ENCODE data around the gene DENND4A. TPM values are rescaled to one million over a fixed set of nuclear protein-coding genes. Genes with fewer than 3 reads are reported as not detected.

Gene DENND4A
- total RNA-seq, 4 donors from 2014 or later, result 16.5 to 40.4 (median 24.5) TPM

GRCh38 chr15:65790694-65791334, 1.3 kb downstream of the DENND4A start:
- H3K9me3 ChIP-seq, result no peaks in the 10 kb centered on the region
- intact Hi-C loops (cut with DNase I; ENCODE audit: low total_unique reads) (loop anchor here (10.0 kb wide), 1 partner anchor 74 kb away; the partner anchor contains the start of gene RAB11A), in situ Hi-C loops (cut with MboI; ENCODE audit: low pct_ligation_motif_present in 1 of 4, low pct_unique_long_range_greater_than_20kb in 1 of 4, low sequenced_read_pairs in 3 of 4) (no loop called here)
- H3K36me3 ChIP-seq, result no peaks in the 10 kb centered on the region
- TF ChIP-seq POLR2AphosphoS5 (IDR thresholded peaks at IDR 0.05), result no peak
- TF ChIP-seq EP300 (IDR thresholded peaks at IDR 0.05; ENCODE audit: low read depth), result no peak
- peak in 1 of 5 experiments; percentile 30 for TF ChIP-seq CTCF (IDR thresholded peaks at IDR 0.05)
- no peak for TF ChIP-seq POLR2A (IDR thresholded peaks at IDR 0.05)
- H3K4me1 ChIP-seq, result peaks cover 2 to 45% (median 17%) of the 10 kb centered on the region in 4 donors
- peak overlapping the region; percentile 97 to 99 (median 98) for H3K27ac ChIP-seq
- WGBS, 2 donors (ENCODE audit: low coverage in 1 of 2), result 5 to 7% methylated on average over 14 of the region's 14 CpGs
- no peak for DNase-seq
- no peaks in the 10 kb centered on the region for H3K27me3 ChIP-seq
- H3K4me3 ChIP-seq, result peak overlapping the region; percentile 64 to 93 (median 85)

GRCh38 chr15:65789759-65790425, 2.2 kb downstream of the DENND4A start:
- no peaks in the 10 kb centered on the region for H3K9me3 ChIP-seq
- no peaks in the 10 kb centered on the region for H3K27me3 ChIP-seq
- 65 to 72% methylated on average over 10 of the region's 10 CpGs for WGBS, 2 donors (ENCODE audit: low coverage in 1 of 2)
- in situ Hi-C loops (cut with MboI; ENCODE audit: low pct_ligation_motif_present in 1 of 4, low pct_unique_long_range_greater_than_20kb in 1 of 4, low sequenced_read_pairs in 3 of 4), result no loop called here
- peaks cover 2 to 47% (median 17%) of the 10 kb centered on the region in 4 donors for H3K4me1 ChIP-seq
- H3K36me3 ChIP-seq, result no peaks in the 10 kb centered on the region
- intact Hi-C loops (cut with DNase I; ENCODE audit: low total_unique reads), result loop anchor here (10.0 kb wide), 1 partner anchor 75 kb away; the partner anchor contains the start of gene RAB11A
- peak overlapping the region in 2 of 4 donors; percentile 97 to 98 for H3K27ac ChIP-seq
- no peak for DNase-seq
- no peak overlapping the region for H3K4me3 ChIP-seq
- TF ChIP-seq POLR2A (IDR thresholded peaks at IDR 0.05), result no peak
- no peak for TF ChIP-seq POLR2AphosphoS5 (IDR thresholded peaks at IDR 0.05)
- no peak for TF ChIP-seq EP300 (IDR thresholded peaks at IDR 0.05; ENCODE audit: low read depth)
- TF ChIP-seq CTCF (IDR thresholded peaks at IDR 0.05), result no peak

DNA sequence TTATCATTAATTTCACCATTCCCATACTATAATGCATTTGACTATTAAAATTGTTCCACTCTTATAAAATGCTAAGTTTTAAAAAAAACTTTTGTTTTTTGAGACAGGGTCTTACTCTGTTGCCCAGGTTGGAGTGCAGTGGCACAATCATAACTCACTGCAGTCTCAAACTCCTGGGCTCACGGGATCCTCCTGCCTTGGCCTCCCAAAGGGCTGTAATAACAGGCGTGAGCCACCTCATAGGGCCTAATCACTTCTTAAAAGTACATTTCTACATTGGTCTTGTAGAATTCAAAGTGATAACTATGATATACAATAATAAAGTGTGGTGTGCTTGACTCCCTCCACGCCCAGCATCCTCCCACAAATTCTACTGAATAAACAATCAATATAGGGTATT, 3.0 kb downstream of the DENND4A start:
- Histone ChIP-seq H3K9me3 (no peaks in the 10 kb centered on the region), H3K27me3 (no peaks in the 10 kb centered on the region), H3K4me1 (peaks cover 2 to 47% (median 17%) of the 10 kb centered on the region in 4 donors), H3K4me3 (no peak overlapping the region), H3K36me3 (no peaks in the 10 kb centered on the region), H3K27ac (no peak overlapping the region)
- TF ChIP-seq POLR2A (IDR thresholded peaks at IDR 0.05) (no peak), CTCF (IDR thresholded peaks at IDR 0.05) (no peak), EP300 (IDR thresholded peaks at IDR 0.05; ENCODE audit: low read depth) (no peak), POLR2AphosphoS5 (IDR thresholded peaks at IDR 0.05) (no peak)
- intact Hi-C loops (cut with DNase I; ENCODE audit: low total_unique reads), result no loop called here
- DNase-seq, result no peak
- WGBS, 2 donors (ENCODE audit: low coverage in 1 of 2), result 50 to 71% methylated on average over 1 to 3 of the region's 3 CpGs
- in situ Hi-C loops (cut with MboI; ENCODE audit: low pct_ligation_motif_present in 1 of 4, low pct_unique_long_range_greater_than_20kb in 1 of 4, low sequenced_read_pairs in 3 of 4), result no loop called here

GRCh38 chr15:65787260-65787659, 4.8 kb downstream of the DENND4A start:
- WGBS, 2 donors (ENCODE audit: low coverage in 1 of 2), result 52 to 82% methylated on average over 2 of the region's 2 CpGs
- H3K4me3 ChIP-seq, result no peak overlapping the region
- H3K27ac ChIP-seq, result peak overlapping the region in 3 of 4 donors; percentile 21 to 44 (median 26)
- H3K27me3 ChIP-seq, result no peaks in the 10 kb centered on the region
- intact Hi-C loops (cut with DNase I; ENCODE audit: low total_unique reads) (no loop called here), in situ Hi-C loops (cut with MboI; ENCODE audit: low pct_ligation_motif_present in 1 of 4, low pct_unique_long_range_greater_than_20kb in 1 of 4, low sequenced_read_pairs in 3 of 4) (no loop called here)
- DNase-seq, result no peak
- peaks cover 2 to 39% (median 11%) of the 10 kb centered on the region in 4 donors for H3K4me1 ChIP-seq
- no peaks in the 10 kb centered on the region for H3K36me3 ChIP-seq
- H3K9me3 ChIP-seq, result no peaks in the 10 kb centered on the region
- TF ChIP-seq EP300 (IDR thresholded peaks at IDR 0.05; ENCODE audit: low read depth), result no peak
- TF ChIP-seq CTCF (IDR thresholded peaks at IDR 0.05), result no peak
- TF ChIP-seq POLR2AphosphoS5 (IDR thresholded peaks at IDR 0.05), result no peak
- no peak for TF ChIP-seq POLR2A (IDR thresholded peaks at IDR 0.05)

Measured in transverse colon (tissue), 4 donors.